Measurements from ENCODE around the gene SF3B2. TPM values are rescaled to one million over a fixed set of nuclear protein-coding genes. Genes with fewer than 3 reads are reported as not detected.

Gene SF3B2
- total RNA-seq, 1 experiment from 2014 or later = 300 TPM

DNA sequence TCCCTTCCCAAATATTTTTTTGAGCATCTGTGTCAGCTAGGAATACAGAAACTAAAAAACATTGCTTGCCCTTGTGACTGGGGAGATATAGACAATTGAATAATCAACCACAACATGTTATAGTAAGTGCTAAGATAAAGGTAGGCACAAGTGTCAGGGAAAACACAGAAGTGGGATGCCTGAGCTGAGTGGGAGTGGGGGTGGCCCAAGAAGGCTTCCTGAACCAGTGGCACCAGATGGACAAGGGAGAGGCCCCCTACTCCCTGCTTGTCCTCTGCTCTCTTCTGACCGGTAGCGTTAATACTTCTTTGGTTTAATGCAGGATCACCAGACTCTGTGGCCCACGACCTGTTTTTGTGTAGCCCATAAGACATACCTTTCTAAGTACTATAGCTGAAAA is 66.7 kb downstream of the SF3B2 start:
- no peaks in the 10 kb centered on the region for H3K27me3 ChIP-seq (ENCODE audit: insufficient read depth, low read length)
- intact Hi-C loops (cut with micrococcal nuclease) = no loop called here
- peak overlapping the region; percentile 44 for H3K4me2 ChIP-seq (ENCODE audit: low read length)
- peaks cover 18 to 24% of the 10 kb centered on the region in 2 experiments for H3K4me1 ChIP-seq (ENCODE audit: control insufficient read depth in 1 of 2, insufficient read depth in 2 of 2, low read length in 2 of 2)
- H4K20me1 ChIP-seq (ENCODE audit: insufficient read depth) = no peaks in the 10 kb centered on the region
- ChIA-PET POLR2A (no interaction called here), RAD21 (ENCODE audit: low non-redundant PET in 1 of 2, low total read pairs in 2 of 2, uncharacterized antibody in 2 of 2, unreplicated experiment in 2 of 2) (no interaction called here), CTCF (no interaction called here)
- ATAC-seq (peak; percentile 17; the same call in 1 of the 2 replicates), DNase-seq (ENCODE audit: low read depth, low spot score) (no peak)
- H3K36me3 ChIP-seq (ENCODE audit: control insufficient read depth in 1 of 2, insufficient read depth in 2 of 2, low read length in 2 of 2) = no peaks in the 10 kb centered on the region
- BruUV-seq (replicated peaks) = no TSS peak
- no peaks in the 10 kb centered on the region for H3K9me3 ChIP-seq (ENCODE audit: control insufficient read depth in 1 of 2, insufficient read depth in 1 of 2, low read depth in 1 of 2, low read length in 2 of 2)
- TF ChIP-seq POLR2A (IDR thresholded peaks at IDR 0.05; ENCODE audit: borderline replicate concordance, extremely low read depth, insufficient read depth, insufficient read length) (no peak), POLR2AphosphoS5 (IDR thresholded peaks at IDR 0.05; ENCODE audit: low read depth, low read length) (no peak), EZH2 (IDR thresholded peaks at IDR 0.05) (no peak), YY1 (IDR thresholded peaks at IDR 0.05; ENCODE audit: extremely low read depth, insufficient replicate concordance, low read depth, low read length) (no peak), ZFX (IDR thresholded peaks at IDR 0.05) (no peak), EZH2phosphoT487 (IDR thresholded peaks at IDR 0.05; ENCODE audit: borderline replicate concordance) (no peak), TCF7L2 (IDR thresholded peaks at IDR 0.05; ENCODE audit: borderline replicate concordance, extremely low read depth, insufficient read depth, insufficient read length) (no peak), SRF (IDR thresholded peaks at IDR 0.05; ENCODE audit: low read depth) (no peak), EGR1 (IDR thresholded peaks at IDR 0.05; ENCODE audit: low read depth) (no peak)
- H3K9me2 ChIP-seq (ENCODE audit: insufficient read depth) = no peaks in the 10 kb centered on the region
- no peak overlapping the region for H2AFZ ChIP-seq (ENCODE audit: low read depth, low read length, poor library complexity, severe bottlenecking)
- H3K4me3 ChIP-seq (replicated peaks in 1 of 2; ENCODE audit: low read depth in 1 of 2, low read length in 2 of 2) = no peak overlapping the region
- peaks cover 19% of the 10 kb centered on the region for H3K79me2 ChIP-seq (ENCODE audit: insufficient read depth, low read length)
- H3K27ac ChIP-seq (ENCODE audit: low read depth, low read length) = peak overlapping the region; percentile 53
- H3K9ac ChIP-seq (ENCODE audit: low read length) = peak overlapping the region; percentile 9; the same call in 1 of the 2 replicates

Other genes starting within 250 kb of the SF3B2 start
- not detected for gene SNX32, start 218.4 kb upstream of the SF3B2 start, total RNA-seq (2021; ENCODE audit: unreplicated experiment)
- 1,270 TPM for gene CFL1, start 194.2 kb upstream of the SF3B2 start, total RNA-seq (2021; ENCODE audit: unreplicated experiment)
- gene MUS81, start 191.9 kb upstream of the SF3B2 start, total RNA-seq (2021; ENCODE audit: unreplicated experiment) = 47.2 TPM
- 8.4 TPM for gene EFEMP2, start 179.6 kb upstream of the SF3B2 start, total RNA-seq (2021; ENCODE audit: unreplicated experiment)
- gene CTSW, start 172.5 kb upstream of the SF3B2 start, total RNA-seq (2021; ENCODE audit: unreplicated experiment) = not detected
- gene FIBP, start 163.9 kb upstream of the SF3B2 start, total RNA-seq (2021; ENCODE audit: unreplicated experiment) = 96.0 TPM
- gene CCDC85B, start 161.7 kb upstream of the SF3B2 start, total RNA-seq (2021; ENCODE audit: unreplicated experiment) = 84.3 TPM
- gene FOSL1, start 152.0 kb upstream of the SF3B2 start, total RNA-seq (2021; ENCODE audit: unreplicated experiment) = 125 TPM
- 49.8 TPM for gene C11orf68, start 133.3 kb upstream of the SF3B2 start, total RNA-seq (2021; ENCODE audit: unreplicated experiment)
- gene DRAP1, start 132.9 kb upstream of the SF3B2 start, total RNA-seq (2021; ENCODE audit: unreplicated experiment) = 158 TPM
- gene TSGA10IP, start 106.9 kb upstream of the SF3B2 start, total RNA-seq (2021; ENCODE audit: unreplicated experiment) = not detected
- 47.9 TPM for gene SART1, start 90.6 kb upstream of the SF3B2 start, total RNA-seq (2021; ENCODE audit: unreplicated experiment)
- 45.5 TPM for gene EIF1AD, start 50.2 kb upstream of the SF3B2 start, total RNA-seq (2021; ENCODE audit: unreplicated experiment)
- gene BANF1, start 49.9 kb upstream of the SF3B2 start, total RNA-seq (2021; ENCODE audit: unreplicated experiment) = 356 TPM
- gene CST6, start 40.4 kb upstream of the SF3B2 start, total RNA-seq (2021; ENCODE audit: unreplicated experiment) = 68.1 TPM
- gene CATSPER1, start 25.9 kb upstream of the SF3B2 start, total RNA-seq (2021; ENCODE audit: unreplicated experiment) = 2.4 TPM
- not detected for gene GAL3ST3, start 3.2 kb upstream of the SF3B2 start, total RNA-seq (2021; ENCODE audit: unreplicated experiment)
- 41.1 TPM for gene PACS1, start 17.9 kb downstream of the SF3B2 start, total RNA-seq (2021; ENCODE audit: unreplicated experiment)
- gene KLC2, start 205.3 kb downstream of the SF3B2 start, total RNA-seq (2021; ENCODE audit: unreplicated experiment) = 58.5 TPM
- gene RAB1B, start 216.3 kb downstream of the SF3B2 start, total RNA-seq (2021; ENCODE audit: unreplicated experiment) = 148 TPM
- gene CNIH2, start 225.8 kb downstream of the SF3B2 start, total RNA-seq (2021; ENCODE audit: unreplicated experiment) = 1.3 TPM
- 54.7 TPM for gene YIF1A, start 236.8 kb downstream of the SF3B2 start, total RNA-seq (2021; ENCODE audit: unreplicated experiment)
- 5.9 TPM for gene TMEM151A, start 239.5 kb downstream of the SF3B2 start, total RNA-seq (2021; ENCODE audit: unreplicated experiment)